ENCODE data around the gene SMARCE1. TPM values are rescaled to one million over a fixed set of nuclear protein-coding genes. Genes with fewer than 3 reads are reported as not detected.

SMARCE1 gene
- 100 to 1,000 TPM in 1 of 2 donors, 10 to 100 TPM in 1; 98.1 to 114 TPM for total RNA-seq

- H3K27me3 Mint-ChIP-seq (ENCODE audit: low read depth): no peaks in the 10 kb centered on the region
- peak within 1 kb of the TSS; percentile 98 for H3K27ac Mint-ChIP-seq
- DNase-seq (peak; percentile 77), ATAC-seq (replicated peaks in 1 of 2) (peak; percentile 82 to 88)
- peak within 1 kb of the TSS; percentile 89 to 93 for H3K4me3 Mint-ChIP-seq
- no peaks in the 10 kb centered on the region for H3K9me3 Mint-ChIP-seq
- H3K4me1 Mint-ChIP-seq (ENCODE audit: low read depth): peaks cover 33% of the 10 kb centered on the region
- H3K36me3 Mint-ChIP-seq (ENCODE audit: insufficient read depth in 2 of 2): peaks cover 5 to 25% of the 10 kb centered on the region in 2 donors
Observed at GRCh38 chr17:40647624-40648383, at the start of gene SMARCE1. SMARCE1 (minus strand) TSS chr17:40647818; CDS start chr17:40645802, 2,016 bp downstream.

GRCh38 chr17:40697297-40697696 lies 49.7 kb upstream of the SMARCE1 start:
- Mint-ChIP-seq H3K36me3 (ENCODE audit: insufficient read depth in 2 of 2) (no peaks in the 10 kb centered on the region), H3K4me1 (ENCODE audit: low read depth) (no peaks in the 10 kb centered on the region), H3K9me3 (no peaks in the 10 kb centered on the region), H3K4me3 (no peak overlapping the region), H3K27ac (no peak overlapping the region), H3K27me3 (ENCODE audit: low read depth) (peaks cover 28% of the 10 kb centered on the region)
- ATAC-seq (replicated peaks in 1 of 2) (no peak), DNase-seq (no peak)

GRCh38 chr17:40696651-40697072 lies 49.0 kb upstream of the SMARCE1 start:
- Mint-ChIP-seq H3K27me3 (ENCODE audit: low read depth) (peaks cover 35% of the 10 kb centered on the region), H3K27ac (no peak overlapping the region), H3K9me3 (no peaks in the 10 kb centered on the region), H3K4me3 (no peak overlapping the region), H3K4me1 (ENCODE audit: low read depth) (no peaks in the 10 kb centered on the region), H3K36me3 (ENCODE audit: insufficient read depth in 2 of 2) (no peaks in the 10 kb centered on the region)
- DNase-seq (no peak), ATAC-seq (replicated peaks in 1 of 2) (no peak)

GRCh38 chr17:40695874-40696472 lies 48.4 kb upstream of the SMARCE1 start:
- H3K4me3 Mint-ChIP-seq: no peak overlapping the region
- H3K9me3 Mint-ChIP-seq: no peaks in the 10 kb centered on the region
- peaks cover 39% of the 10 kb centered on the region for H3K27me3 Mint-ChIP-seq (ENCODE audit: low read depth)
- ATAC-seq (replicated peaks in 1 of 2): no peak
- no peak overlapping the region for H3K27ac Mint-ChIP-seq
- H3K4me1 Mint-ChIP-seq (ENCODE audit: low read depth): no peaks in the 10 kb centered on the region
- H3K36me3 Mint-ChIP-seq (ENCODE audit: insufficient read depth in 2 of 2): no peaks in the 10 kb centered on the region
- DNase-seq: no peak

- no peak overlapping the region for H3K27ac Mint-ChIP-seq
- H3K36me3 Mint-ChIP-seq (ENCODE audit: insufficient read depth in 2 of 2): no peaks in the 10 kb centered on the region
- H3K27me3 Mint-ChIP-seq (ENCODE audit: low read depth): peaks cover 39% of the 10 kb centered on the region
- DNase-seq (no peak), ATAC-seq (replicated peaks in 1 of 2) (no peak)
- H3K4me1 Mint-ChIP-seq (ENCODE audit: low read depth): no peaks in the 10 kb centered on the region
- no peaks in the 10 kb centered on the region for H3K9me3 Mint-ChIP-seq
- no peak overlapping the region for H3K4me3 Mint-ChIP-seq
Observed at GRCh38 chr17:40694584-40694983, 47.0 kb upstream of the SMARCE1 start.

GRCh38 chr17:40687106-40687505 lies 39.5 kb upstream of the SMARCE1 start:
- DNase-seq: no peak
- no peaks in the 10 kb centered on the region for H3K9me3 Mint-ChIP-seq
- H3K36me3 Mint-ChIP-seq (ENCODE audit: insufficient read depth in 2 of 2): no peaks in the 10 kb centered on the region
- no peaks in the 10 kb centered on the region for H3K4me1 Mint-ChIP-seq (ENCODE audit: low read depth)
- no peak for ATAC-seq (replicated peaks in 1 of 2)
- H3K4me3 Mint-ChIP-seq: no peak overlapping the region
- peaks cover 11% of the 10 kb centered on the region for H3K27me3 Mint-ChIP-seq (ENCODE audit: low read depth)
- no peak overlapping the region for H3K27ac Mint-ChIP-seq

- Mint-ChIP-seq H3K36me3 (ENCODE audit: insufficient read depth in 2 of 2) (no peaks in the 10 kb centered on the region), H3K9me3 (no peaks in the 10 kb centered on the region), H3K4me3 (no peak overlapping the region), H3K4me1 (ENCODE audit: low read depth) (no peaks in the 10 kb centered on the region), H3K27me3 (ENCODE audit: low read depth) (peaks cover 12% of the 10 kb centered on the region), H3K27ac (no peak overlapping the region)
- ATAC-seq (replicated peaks in 1 of 2): no peak
- DNase-seq: no peak
Observed at GRCh38 chr17:40686192-40686591, 38.6 kb upstream of the SMARCE1 start.

GRCh38 chr17:40680998-40681397 lies 33.4 kb upstream of the SMARCE1 start:
- Mint-ChIP-seq H3K27me3 (ENCODE audit: low read depth) (peaks cover 48% of the 10 kb centered on the region), H3K27ac (no peak overlapping the region), H3K9me3 (no peaks in the 10 kb centered on the region), H3K4me3 (no peak overlapping the region), H3K4me1 (ENCODE audit: low read depth) (peaks cover 9% of the 10 kb centered on the region), H3K36me3 (ENCODE audit: insufficient read depth in 2 of 2) (no peaks in the 10 kb centered on the region)
- ATAC-seq (replicated peaks in 1 of 2) (no peak), DNase-seq (no peak)

- no peaks in the 10 kb centered on the region for H3K9me3 Mint-ChIP-seq
- H3K27me3 Mint-ChIP-seq (ENCODE audit: low read depth): peaks cover 59% of the 10 kb centered on the region
- H3K27ac Mint-ChIP-seq: no peak overlapping the region
- peaks cover 9% of the 10 kb centered on the region for H3K4me1 Mint-ChIP-seq (ENCODE audit: low read depth)
- ATAC-seq (replicated peaks in 1 of 2): no peak
- no peaks in the 10 kb centered on the region for H3K36me3 Mint-ChIP-seq (ENCODE audit: insufficient read depth in 2 of 2)
- DNase-seq: no peak
- H3K4me3 Mint-ChIP-seq: no peak overlapping the region
Observed at GRCh38 chr17:40679523-40679907, 31.9 kb upstream of the SMARCE1 start.

GRCh38 chr17:40678902-40679522 lies 31.4 kb upstream of the SMARCE1 start:
- no peaks in the 10 kb centered on the region for H3K9me3 Mint-ChIP-seq
- peaks cover 9% of the 10 kb centered on the region for H3K4me1 Mint-ChIP-seq (ENCODE audit: low read depth)
- no peaks in the 10 kb centered on the region for H3K36me3 Mint-ChIP-seq (ENCODE audit: insufficient read depth in 2 of 2)
- ATAC-seq (replicated peaks in 1 of 2) (peak in 1 of 2 donors; percentile 36), DNase-seq (no peak)
- no peak overlapping the region for H3K4me3 Mint-ChIP-seq
- no peak overlapping the region for H3K27ac Mint-ChIP-seq
- peaks cover 64% of the 10 kb centered on the region for H3K27me3 Mint-ChIP-seq (ENCODE audit: low read depth)

- Mint-ChIP-seq H3K36me3 (ENCODE audit: insufficient read depth in 2 of 2) (no peaks in the 10 kb centered on the region), H3K4me3 (no peak overlapping the region), H3K4me1 (ENCODE audit: low read depth) (peaks cover 9% of the 10 kb centered on the region), H3K27me3 (ENCODE audit: low read depth) (peaks cover 58% of the 10 kb centered on the region), H3K27ac (no peak overlapping the region), H3K9me3 (no peaks in the 10 kb centered on the region)
- DNase-seq: no peak
- ATAC-seq (replicated peaks in 1 of 2): no peak
Observed at GRCh38 chr17:40675905-40676304, 28.3 kb upstream of the SMARCE1 start.

- no peak overlapping the region for H3K27ac Mint-ChIP-seq
- H3K9me3 Mint-ChIP-seq: no peaks in the 10 kb centered on the region
- no peak overlapping the region for H3K4me3 Mint-ChIP-seq
- ATAC-seq (replicated peaks in 1 of 2): no peak
- no peak for DNase-seq
- no peaks in the 10 kb centered on the region for H3K4me1 Mint-ChIP-seq (ENCODE audit: low read depth)
- no peaks in the 10 kb centered on the region for H3K36me3 Mint-ChIP-seq (ENCODE audit: insufficient read depth in 2 of 2)
- H3K27me3 Mint-ChIP-seq (ENCODE audit: low read depth): peaks cover 54% of the 10 kb centered on the region
Observed at GRCh38 chr17:40672654-40673053, 25.0 kb upstream of the SMARCE1 start.

- H3K4me1 Mint-ChIP-seq (ENCODE audit: low read depth): no peaks in the 10 kb centered on the region
- no peaks in the 10 kb centered on the region for H3K9me3 Mint-ChIP-seq
- no peak for DNase-seq
- H3K36me3 Mint-ChIP-seq (ENCODE audit: insufficient read depth in 2 of 2): no peaks in the 10 kb centered on the region
- peaks cover 46% of the 10 kb centered on the region for H3K27me3 Mint-ChIP-seq (ENCODE audit: low read depth)
- H3K27ac Mint-ChIP-seq: no peak overlapping the region
- no peak overlapping the region for H3K4me3 Mint-ChIP-seq
- ATAC-seq (replicated peaks in 1 of 2): no peak
Observed at GRCh38 chr17:40671282-40671681, 23.7 kb upstream of the SMARCE1 start.
